NCI-H1105 treated with DMSO at 0.1 percent for 48 hours (cell line): ENCODE results near the gene SIDT2.

Experiments used
- DNase-seq: peaks from one replicate; lab custom pipeline; 2025; lab: John Stamatoyannopoulos, UW

The SIDT2 gene

DNA sequence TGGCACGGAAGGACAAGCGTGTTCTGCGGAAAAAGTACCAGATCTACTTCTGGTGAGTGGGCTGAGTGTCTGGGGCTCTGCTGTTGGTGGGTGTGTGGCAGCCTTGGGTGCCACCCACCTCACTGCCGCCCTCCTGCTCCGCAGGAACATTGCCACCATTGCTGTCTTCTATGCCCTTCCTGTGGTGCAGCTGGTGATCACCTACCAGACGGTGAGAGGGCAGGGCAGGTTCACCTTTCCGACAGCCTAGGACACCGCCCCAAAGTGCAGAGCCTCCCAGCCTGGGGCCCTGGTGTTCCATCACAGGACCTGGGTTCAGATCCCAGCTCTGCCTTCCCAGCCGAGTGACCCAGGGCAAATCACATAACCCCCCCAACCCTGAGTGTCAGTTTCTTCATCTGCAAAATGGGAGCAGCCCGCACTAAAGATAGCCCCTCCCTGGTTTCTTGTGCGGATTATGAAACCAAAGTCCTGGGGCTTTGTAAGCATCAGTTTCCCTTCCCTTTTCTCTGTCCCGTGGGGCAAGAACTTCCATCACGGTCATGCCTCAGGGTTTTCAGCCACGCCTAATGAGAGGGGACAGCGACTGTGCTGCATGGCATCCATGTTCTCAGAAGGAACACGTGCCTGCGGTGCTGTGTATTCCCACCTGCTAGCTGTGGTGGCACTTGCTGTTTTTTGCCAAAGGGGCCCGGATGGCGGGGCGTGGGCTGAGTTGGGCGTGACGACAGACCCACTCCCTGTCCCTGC is 10.8 kb downstream of the SIDT2 start:
- DNase-seq: no peak

DNA sequence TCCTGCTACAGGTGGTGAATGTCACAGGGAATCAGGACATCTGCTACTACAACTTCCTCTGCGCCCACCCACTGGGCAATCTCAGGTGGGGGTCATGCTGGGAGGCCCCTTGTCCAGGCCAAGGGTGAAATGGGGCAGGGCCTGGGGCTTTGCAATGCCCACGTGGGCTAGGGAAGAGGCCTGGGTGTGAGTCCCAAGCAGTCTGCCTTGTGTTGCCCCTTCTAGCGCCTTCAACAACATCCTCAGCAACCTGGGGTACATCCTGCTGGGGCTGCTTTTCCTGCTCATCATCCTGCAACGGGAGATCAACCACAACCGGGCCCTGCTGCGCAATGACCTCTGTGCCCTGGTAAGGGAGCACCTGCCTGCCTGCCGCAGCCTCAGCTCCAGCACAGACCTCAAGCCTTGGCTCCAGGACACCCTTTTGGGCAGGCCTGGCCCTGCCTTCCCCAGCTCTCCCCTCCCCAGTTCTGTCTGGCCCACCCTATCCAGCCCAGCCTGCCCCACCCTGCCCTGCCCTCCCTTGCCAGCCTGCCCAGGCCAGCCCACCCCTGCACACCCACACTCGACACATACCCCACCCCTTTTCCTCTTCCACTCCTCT is 11.5 kb downstream of the SIDT2 start:
- no peak for DNase-seq

DNA sequence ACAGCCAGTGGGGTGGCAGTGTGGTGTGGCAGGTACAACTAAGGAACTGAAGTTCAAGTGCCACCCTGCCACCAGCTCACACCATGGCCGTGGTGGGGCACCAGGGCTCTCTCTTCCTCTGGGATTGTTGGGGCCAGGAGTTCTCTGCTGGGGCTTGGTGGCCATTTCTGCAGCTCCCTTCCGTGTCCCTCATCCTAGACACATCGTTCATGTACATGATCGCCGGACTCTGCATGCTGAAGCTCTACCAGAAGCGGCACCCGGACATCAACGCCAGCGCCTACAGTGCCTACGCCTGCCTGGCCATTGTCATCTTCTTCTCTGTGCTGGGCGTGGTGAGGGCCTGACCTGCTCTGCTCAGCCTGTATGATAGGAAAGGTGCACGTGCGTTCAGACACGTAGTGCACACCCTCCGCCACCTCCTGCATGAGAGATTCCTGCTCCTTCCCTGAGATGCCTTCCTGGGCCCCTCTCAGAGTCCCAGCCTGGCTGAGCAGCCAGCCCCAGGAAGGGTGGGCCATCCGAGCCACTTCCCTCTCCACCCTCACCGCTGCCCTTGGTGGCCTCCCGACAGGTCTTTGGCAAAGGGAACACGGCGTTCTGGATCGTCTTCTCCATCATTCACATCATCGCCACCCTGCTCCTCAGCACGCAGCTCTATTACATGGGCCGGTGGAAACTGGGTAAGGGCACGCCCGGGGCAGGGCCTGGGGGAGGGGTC is 13.3 kb downstream of the SIDT2 start:
- DNase-seq: no peak

DNA sequence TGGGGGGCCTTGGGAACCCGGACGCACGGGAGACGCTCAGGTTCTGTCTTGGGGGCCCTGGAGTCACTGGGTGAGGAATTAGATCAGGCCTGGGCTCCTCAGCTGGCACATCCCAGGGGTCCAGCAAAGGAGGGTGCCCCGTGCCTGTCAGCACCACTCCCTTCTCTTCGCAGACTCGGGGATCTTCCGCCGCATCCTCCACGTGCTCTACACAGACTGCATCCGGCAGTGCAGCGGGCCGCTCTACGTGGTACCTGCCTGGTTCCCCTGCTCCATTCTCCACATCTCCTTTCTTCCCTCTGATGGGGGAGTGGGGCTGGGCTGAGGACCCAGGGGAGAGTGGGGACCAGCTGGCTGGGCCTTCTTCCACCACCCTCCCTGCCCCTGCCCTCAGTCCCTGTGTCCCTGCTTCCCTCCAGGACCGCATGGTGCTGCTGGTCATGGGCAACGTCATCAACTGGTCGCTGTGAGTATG is 13.9 kb downstream of the SIDT2 start:
- DNase-seq: no peak

DNA sequence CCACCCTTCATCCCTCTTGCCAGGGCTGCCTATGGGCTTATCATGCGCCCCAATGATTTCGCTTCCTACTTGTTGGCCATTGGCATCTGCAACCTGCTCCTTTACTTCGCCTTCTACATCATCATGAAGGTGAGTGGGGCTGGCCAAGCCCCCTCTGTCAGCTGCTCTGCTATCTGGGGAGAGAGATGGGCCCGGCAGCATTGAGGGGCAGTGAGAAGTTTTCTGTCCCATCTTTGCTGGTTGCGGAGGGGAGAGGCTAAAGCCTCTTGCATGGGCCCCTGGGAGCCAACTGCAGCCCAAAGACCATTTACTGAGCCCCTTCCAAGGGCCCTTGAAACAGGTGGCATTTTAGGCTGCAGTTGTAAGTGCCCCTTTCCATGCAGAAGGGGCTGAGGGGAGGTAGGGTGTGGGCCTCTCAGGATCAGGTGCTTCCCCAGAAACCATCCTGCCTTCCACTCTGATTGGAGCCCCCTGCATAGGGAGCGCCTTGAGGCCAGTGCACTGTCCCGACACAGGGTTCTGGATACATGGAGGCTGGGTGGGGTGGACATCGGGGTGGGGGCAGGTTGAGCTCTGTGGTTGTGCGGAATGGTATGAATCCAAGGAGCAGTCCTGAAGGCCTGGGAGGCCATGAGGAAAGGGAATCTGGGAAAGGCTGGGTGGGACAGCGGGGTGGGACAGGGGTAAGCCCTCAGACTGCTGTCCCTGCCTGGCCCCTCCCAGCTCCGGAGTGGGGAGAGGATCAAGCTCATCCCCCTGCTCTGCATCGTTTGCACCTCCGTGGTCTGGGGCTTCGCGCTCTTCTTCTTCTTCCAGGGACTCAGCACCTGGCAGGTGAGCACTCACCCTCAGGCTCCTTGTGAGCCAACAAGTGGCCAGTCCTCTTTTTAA is 14.8 kb downstream of the SIDT2 start:
- DNase-seq: no peak

DNA sequence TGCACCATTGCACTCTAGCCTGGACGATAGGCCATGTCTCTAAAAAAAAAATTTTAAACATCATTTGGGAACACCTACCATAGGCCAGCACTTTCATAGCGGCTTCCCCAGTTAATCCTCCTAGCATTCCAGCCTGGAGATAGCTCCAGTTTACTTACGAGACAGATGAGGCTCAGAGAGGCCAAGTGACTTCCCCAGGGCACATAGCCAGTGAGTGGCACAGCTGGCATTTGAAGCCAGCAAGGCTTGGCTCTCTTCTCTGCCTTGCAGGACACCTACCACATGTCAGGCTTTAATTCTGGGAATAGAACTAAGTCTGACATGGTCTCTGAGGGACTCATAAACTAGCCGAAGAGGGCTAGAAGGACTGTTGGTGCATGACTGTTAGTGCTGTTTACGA is 15.7 kb downstream of the SIDT2 start:
- DNase-seq: no peak

DNA sequence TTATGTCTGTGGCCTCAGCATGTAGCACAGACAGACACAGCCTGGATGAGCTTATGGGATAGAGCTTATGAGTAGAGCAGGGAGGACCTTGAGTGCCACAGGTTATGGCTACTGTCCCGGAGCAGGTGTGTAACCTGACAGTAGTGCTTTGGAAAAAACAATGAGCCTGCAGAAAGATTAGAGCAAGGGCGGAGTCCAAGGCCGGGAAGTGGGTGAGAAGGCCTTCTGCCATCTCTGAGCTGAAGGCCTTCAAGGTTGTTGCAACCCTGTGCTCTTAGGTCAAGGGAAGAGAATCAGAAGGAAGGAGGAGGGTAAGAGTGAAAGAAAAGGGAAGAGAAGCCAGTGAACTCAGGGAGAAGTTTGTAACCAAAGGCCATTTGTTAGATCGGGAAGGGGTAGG is 16.7 kb downstream of the SIDT2 start:
- DNase-seq: no peak

DNA sequence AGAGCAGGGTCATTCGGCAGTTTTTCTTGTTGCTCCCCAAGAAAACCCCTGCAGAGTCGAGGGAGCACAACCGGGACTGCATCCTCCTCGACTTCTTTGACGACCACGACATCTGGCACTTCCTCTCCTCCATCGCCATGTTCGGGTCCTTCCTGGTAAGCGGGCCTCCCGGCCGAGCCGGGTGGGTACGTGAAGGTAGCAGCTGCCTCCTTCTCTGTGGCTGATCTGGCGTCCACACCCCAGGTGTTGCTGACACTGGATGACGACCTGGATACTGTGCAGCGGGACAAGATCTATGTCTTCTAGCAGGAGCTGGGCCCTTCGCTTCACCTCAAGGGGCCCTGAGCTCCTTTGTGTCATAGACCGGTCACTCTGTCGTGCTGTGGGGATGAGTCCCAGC is 17.2 kb downstream of the SIDT2 start:
- DNase-seq: no peak

DNA sequence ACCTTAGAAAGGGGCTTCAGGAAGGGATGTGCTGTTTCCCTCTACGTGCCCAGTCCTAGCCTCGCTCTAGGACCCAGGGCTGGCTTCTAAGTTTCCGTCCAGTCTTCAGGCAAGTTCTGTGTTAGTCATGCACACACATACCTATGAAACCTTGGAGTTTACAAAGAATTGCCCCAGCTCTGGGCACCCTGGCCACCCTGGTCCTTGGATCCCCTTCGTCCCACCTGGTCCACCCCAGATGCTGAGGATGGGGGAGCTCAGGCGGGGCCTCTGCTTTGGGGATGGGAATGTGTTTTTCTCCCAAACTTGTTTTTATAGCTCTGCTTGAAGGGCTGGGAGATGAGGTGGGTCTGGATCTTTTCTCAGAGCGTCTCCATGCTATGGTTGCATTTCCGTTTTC is 18.5 kb downstream of the SIDT2 start:
- no peak for DNase-seq

DNA sequence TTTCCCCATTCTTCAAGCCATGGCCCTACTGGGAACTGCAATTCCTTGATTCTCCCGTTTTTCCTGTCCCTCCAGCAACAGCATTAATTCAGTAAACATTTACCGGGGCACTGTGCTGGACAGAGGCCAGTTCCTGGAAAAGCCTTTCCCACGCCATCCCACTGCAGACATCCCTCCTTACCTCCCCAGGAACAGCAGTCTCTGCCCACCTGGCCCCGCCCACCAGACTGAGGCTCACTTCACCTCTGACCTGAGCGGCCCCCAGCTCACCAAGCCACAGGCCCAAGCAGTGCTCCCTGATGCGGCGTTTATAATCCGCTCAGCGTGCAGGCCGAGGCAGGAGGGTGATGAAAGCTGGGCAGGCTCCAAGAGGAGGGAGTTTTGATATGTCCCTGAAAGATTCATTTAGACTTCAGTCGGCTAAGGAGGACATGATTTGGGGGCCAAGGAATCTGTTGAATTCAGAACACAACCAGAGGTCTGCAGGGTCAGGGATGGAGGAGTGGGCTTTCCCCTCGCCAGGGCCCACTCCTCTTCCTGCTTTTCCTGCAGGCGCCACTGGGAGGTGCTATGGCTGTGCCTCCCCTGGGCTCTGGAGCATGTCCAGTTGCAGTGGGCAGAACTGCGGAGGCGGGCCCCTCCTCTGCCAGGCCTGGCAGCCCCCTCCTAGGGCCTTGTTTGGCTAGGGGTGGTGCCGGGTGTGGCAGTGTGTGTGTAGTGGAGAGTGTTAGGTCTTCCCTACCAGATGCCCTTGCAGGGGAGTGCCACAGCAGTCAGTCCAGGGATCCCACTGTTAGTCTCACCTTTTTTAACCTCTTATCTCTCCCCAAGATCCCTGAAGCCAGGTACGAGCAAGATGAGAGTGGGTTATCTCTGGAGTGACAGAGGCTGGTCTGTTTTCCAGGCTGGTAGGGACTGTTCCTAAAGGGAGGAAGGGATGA is 19.2 kb downstream of the SIDT2 start:
- no peak for DNase-seq

DNA sequence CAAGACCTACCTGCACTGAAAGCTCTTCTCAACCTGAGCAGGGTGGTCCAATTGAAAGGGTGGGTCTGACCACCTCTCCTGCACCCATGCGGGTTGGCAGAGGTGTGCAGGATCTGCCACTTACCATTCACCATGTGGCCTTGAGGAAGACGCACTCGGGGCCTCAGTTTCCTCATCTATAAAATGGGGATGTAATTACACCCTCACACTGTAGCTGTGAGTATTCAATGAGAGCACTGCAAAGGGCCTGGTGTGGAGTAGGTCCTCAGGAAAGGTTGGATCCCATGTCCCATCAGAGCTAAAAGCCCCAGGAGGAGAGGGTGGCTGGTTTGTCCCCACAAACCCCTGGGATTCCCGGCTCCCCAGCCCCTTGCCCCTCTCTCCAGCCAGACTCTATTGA is 20.1 kb downstream of the SIDT2 start:
- DNase-seq: no peak

DNA sequence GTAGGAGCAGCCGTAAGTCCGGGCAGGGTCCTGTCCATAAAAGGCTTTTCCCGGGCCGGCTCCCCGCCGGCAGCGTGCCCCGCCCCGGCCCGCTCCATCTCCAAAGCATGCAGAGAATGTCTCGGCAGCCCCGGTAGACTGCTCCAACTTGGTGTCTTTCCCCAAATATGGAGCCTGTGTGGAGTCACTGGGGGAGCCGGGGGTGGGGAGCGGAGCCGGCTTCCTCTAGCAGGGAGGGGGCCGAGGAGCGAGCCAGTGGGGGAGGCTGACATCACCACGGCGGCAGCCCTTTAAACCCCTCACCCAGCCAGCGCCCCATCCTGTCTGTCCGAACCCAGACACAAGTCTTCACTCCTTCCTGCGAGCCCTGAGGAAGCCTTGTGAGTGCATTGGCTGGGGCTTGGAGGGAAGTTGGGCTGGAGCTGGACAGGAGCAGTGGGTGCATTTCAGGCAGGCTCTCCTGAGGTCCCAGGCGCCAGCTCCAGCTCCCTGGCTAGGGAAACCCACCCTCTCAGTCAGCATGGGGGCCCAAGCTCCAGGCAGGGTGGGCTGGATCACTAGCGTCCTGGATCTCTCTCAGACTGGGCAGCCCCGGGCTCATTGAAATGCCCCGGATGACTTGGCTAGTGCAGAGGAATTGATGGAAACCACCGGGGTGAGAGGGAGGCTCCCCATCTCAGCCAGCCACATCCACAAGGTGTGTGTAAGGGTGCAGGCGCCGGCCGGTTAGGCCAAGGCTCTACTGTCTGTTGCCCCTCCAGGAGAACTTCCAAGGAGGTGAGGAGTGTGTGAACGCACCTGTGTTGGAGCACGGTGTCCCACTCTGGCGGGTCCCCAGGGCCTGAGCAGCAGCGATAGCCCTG is 20.7 kb downstream of the SIDT2 start, which contains the start of gene TAGLN:
TAGLN (plus strand) TSS at position 318 of the 863 bp plus-strand sequence. CDS start 3,644 bp downstream, outside the sequence.
- no peak for DNase-seq

DNA sequence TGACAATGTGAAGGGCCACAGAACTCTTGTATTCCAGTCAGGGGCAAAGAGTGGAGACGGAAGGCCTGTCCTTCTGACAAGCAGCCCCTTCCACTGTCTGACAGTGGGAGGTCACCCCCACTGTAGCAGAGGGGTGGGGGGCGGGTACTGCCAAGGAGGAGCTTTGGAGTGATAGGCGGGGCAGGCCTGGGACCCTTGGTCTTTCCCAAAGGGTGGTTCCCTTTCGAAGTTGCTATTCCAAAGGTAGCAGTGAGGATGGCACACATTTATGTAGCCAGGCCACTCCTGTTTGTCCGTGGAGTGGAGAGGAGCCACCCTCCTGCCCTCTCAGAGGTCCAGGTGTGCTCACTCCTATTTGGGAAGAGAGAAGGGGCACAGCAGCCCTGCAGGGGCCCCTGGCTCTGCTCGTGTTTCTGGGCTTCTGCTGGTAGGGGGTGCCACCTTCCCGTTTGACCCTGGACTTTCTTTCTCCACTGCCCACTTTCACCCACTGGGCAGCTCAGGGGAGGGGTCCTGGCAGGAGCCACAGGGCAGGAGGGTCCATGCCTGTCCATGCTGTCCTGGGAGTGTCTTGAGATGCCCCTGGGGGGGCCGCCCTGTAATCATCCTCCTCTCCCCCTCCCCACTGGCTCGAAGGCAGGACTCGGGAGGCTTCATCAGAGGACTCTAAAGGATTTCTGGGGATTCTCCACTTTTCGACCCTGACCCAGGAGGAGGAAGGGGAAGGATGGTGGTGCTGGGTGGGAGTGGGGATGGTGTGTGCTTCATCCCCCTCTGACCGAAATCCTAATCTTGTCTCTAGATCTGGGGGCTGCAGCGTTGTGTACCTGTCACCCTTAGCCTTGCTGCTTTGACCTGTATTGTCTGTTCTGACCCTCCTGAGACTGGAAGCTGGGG is 21.6 kb downstream of the SIDT2 start:
- no peak for DNase-seq

DNA sequence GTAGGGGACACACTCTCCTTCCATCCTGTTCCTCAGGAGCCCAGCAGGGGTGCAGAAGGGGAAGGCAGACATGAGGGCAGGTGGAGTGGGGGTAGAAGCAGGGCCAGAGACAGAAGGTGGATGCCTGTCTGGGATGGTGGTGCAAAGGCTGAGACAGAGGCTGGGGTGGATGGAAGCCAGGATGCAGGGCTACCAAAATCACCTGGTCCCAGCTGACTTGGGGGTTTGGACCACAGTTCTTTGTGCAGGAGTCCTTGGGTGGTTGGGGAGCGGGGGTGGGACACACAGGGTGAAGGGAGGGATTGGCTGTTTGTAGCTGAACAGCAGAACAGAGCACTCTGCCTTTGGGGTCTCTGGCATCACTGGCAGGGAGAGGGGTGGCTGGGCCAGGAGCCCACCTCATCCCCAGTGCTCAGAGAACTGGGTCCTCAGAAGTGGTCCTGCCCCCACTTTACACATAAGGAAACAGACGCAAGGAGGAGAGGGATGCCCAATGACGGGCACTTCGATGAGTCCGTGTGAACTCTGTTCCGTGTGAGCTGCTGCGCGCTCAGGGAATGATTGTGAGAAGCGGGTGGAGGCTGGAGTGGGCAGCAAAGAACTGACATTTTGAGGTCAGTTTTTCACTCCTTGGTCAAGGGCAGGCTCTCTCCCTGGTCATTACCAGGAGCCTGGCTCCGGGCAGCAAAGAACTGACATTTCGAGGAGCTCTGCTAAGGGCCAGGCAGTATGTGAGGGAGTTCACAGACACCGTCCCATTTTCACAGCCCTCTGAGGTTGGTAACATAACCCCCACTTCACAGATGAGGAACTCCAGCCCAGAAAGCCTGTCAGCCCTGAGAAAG is 22.5 kb downstream of the SIDT2 start:
- no peak for DNase-seq

DNA sequence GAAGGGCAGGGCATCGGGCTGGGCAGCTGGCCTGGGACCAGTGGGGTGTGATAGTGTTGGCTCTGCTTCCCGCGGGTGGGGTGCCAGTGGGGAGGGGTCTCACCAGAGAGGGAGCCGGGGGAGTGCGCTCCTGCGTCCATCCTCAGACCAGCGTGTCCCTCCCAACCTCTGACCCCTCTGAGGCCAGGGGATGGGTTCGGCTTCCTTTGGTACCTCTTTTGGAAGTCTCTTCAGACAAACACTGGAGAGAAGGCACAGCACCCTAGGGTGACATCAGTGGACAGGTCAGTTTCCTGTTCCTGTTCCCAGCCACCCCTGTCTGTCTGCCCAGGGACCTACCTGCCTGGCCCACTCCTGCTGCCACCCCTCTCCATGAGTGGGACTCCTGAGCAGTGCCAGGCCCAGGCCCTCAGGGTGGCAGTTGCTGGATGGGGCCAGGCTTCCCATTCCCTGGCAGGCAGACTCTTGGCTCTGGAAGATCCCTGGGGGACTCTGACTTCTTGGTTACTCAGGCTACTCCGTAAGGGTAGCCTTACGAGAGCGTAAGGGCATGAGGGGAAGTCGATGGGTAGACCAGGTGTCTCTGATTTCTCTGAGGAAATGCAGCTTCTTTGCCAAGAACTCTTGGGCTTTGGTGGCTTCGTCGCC is 23.2 kb downstream of the SIDT2 start:
- DNase-seq: no peak

DNA sequence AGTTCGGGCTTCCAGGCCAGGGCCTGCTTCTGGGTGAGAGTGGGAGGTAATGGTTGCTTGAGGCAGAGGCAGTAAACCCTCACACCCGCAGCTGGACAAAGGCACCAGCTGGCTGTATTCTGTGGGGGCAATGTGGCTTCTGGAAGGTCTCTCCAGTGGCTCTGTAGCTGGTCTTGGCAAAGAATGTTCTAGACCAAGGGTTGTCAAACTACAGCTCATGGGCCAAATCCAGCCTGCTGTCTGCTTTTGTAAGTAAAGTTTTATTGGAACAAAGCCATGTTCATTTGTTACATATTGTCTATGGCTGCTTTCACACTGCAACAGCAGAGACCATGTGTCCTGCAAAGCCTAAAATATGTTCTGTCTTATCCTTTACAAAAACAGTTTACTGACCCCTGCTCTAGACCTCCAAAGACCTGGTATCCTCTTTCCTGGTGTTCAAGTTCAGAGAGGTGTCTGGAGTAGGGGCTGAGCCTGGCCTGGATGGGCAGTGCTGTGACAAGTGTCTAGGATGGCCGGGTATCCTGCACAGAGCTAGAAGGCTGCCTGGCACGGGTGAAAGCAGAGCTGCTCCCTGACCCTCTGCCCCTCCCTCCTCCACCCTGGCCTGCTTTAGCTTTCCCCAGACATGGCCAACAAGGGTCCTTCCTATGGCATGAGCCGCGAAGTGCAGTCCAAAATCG is 24.0 kb downstream of the SIDT2 start:
- no peak for DNase-seq

DNA sequence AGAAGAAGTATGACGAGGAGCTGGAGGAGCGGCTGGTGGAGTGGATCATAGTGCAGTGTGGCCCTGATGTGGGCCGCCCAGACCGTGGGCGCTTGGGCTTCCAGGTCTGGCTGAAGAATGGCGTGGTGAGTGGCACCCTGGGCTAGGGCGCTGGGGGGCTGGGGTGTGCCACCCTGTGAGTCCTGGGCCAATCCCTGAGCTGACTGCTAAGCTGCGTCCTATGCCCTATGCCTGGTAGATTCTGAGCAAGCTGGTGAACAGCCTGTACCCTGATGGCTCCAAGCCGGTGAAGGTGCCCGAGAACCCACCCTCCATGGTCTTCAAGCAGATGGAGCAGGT is 24.5 kb downstream of the SIDT2 start:
- DNase-seq: no peak
